GM12872 (cell line): ENCODE measurements around the gene SLC2A8.

Source experiments
- TF ChIP-seq, protein P1 (sequence below): IDR thresholded peaks from 3 replicates; pipeline ENCODE4 v1.5.1; 2011; ENCODE audit warnings: low read depth, mild to moderate bottlenecking, low read length, moderate library complexity; ENCODE audit not compliant: insufficient read depth

The SLC2A8 gene

DNA sequence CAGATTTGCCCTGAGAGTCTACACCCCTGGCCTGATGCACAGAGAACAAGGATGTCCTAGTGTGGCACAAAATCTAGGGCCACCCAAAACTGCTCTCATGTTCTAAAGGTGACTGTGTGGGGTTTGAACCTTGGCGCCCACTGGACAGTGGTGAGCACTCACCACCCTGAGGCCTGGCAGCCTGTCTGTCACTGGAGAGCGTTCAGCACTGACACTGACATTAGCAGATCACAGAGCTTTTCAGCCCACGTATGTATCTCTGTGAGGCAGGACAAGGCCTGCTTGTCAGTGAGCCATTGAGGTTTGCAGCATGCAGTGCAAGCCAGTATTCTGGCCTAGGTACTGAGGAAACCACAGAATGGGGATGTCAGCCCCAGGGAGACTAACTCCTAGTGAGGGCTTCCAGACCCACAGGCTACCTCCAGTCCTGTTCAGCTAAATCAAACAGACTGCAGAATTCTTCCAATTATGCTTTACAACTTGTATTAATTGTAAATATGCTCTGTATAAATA is 38.9 kb upstream of the SLC2A8 start:
- TF ChIP-seq, protein P1, sequence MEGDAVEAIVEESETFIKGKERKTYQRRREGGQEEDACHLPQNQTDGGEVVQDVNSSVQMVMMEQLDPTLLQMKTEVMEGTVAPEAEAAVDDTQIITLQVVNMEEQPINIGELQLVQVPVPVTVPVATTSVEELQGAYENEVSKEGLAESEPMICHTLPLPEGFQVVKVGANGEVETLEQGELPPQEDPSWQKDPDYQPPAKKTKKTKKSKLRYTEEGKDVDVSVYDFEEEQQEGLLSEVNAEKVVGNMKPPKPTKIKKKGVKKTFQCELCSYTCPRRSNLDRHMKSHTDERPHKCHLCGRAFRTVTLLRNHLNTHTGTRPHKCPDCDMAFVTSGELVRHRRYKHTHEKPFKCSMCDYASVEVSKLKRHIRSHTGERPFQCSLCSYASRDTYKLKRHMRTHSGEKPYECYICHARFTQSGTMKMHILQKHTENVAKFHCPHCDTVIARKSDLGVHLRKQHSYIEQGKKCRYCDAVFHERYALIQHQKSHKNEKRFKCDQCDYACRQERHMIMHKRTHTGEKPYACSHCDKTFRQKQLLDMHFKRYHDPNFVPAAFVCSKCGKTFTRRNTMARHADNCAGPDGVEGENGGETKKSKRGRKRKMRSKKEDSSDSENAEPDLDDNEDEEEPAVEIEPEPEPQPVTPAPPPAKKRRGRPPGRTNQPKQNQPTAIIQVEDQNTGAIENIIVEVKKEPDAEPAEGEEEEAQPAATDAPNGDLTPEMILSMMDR: no peak

DNA sequence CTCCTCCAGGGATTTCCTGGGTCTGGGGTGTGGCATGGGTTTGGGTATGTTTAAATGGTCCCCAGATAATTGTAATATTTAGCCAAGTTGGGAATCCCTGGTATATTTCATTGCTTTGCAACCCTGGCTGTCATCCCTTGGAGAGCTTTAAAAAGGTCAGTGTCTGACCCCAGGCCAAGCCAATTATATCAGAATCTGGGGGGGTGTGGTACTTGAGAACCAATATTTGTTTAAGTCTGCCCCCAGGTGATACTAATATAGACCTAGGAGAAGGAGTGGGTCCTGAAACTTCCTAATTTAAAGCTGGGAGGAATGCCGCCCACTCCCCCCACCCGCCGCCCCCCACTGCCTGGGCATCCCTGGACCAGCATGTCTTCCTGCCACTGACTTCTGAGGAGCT is 38.2 kb upstream of the SLC2A8 start:
- TF ChIP-seq, protein P1: no peak

DNA sequence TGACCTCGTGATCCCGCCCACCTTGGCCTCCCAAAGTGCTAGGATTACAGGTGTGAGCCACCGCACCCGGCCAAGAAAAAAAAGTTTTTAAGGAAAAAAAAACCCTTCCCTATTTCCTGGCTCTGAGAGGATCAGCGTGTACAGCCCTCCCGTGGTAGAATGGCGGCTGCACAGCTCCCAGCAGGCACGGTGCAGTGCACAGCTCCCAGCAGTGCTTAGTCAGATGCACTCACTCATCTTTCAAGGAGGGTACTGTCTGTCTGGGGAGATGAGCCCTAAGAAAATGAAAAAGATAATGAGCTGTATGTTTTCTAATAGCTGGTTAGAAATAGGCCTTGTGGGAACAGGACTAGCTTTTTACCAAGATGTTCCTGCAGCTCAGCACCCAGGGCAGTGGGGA is 36.7 kb upstream of the SLC2A8 start:
- TF ChIP-seq, protein P1: no peak

DNA sequence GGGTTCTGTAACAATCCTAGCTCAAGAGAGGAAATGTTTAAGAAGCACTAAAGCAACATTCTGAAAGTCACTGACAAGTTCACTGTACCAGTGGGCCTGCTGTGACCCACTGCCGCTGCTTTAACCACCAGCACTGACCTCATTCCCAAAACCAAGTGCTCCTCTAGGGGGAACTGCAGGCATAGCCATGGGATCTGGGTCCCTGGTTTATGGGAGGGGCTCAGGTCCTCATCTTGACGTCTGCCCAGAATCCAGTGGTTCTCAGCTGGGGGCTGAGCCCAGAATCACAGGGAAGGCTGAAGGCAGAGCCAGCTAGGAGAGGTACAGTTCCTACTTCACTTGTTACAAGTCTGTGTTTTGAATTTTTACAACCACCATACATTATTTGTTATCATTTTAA is 36.1 kb upstream of the SLC2A8 start:
- TF ChIP-seq, protein P1: no peak

DNA sequence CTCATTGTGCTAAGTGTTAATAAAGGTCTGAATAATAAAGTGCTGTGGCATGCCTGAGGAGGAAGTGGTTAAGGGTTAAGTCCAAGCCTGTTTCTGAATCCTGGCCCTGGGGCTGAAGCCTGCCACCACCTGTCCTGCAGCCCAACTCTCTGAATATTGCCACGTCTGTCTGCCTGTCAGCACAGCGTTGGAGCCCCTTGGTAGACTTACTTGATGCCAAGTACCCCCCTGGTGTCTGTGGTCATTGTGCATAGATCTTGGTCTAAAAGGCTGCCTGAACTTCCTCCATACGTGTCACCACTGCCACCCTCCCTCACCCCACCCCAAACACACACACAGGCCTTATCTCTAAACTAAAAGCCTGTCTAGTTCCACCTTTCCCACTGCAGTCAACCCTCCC is 35.4 kb upstream of the SLC2A8 start:
- TF ChIP-seq, protein P1: no peak

DNA sequence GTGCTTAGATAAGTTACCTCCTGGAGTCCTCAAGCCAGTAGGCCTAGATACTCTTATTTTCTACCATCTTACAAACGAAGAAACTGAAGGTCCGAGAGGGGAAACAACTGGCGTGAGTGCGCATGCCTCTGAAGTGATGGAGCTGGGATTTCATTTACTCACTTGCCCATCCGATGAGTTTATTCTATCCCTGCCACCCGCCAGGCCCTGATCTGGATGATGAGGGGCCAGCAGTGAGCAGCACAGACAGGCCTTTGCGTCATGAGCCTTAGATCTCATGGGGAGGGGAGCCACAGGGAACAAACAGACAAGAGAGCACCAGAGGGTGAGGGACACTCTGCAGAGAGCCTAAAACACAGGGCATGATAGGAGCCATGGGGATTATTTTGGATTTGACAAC is 34.1 kb upstream of the SLC2A8 start:
- TF ChIP-seq, protein P1: no peak

DNA sequence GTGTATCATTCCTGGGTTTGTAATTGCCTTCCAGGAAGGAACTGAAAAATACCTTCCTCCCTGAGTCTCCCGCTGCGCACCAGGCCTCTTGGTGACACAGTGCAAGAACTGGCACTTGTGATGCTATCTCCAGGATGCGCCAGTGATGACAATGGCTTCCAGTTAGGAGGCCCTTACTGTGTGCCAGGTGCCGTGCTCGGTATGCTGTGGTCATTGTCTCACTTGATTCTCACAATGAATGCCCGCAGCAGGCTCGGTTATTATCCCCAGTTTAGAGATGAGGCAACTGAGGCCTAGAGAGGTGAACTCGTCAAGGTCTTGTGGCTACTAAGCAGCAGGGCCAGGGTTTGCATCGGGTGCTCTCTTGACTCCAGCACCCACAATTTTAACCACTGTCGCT is 31.5 kb upstream of the SLC2A8 start:
- TF ChIP-seq, protein P1: no peak
